Activated T-helper 1 cell treated with anti-CD3 and anti-CD28 coated beads, Interleukin-12 subunit alpha, Interleukin-12 subunit beta, Interleukin-2, Interleukin-4 antibody, amounts not matched to agents 30 ng/mL and 10 ng/mL and 1 ng/mL, durations not matched to agents 14 hours and 24 hours and 36 hours (primary cell): Measurements from ENCODE around the gene GPAM. TPM values are rescaled to one million over a fixed set of nuclear protein-coding genes. Genes with fewer than 3 reads are reported as not detected.

Experiments used
- DNase-seq: peaks from one replicate; pipeline ENCODE4 v3.0.0; 2021; ENCODE audit warnings: low spot score
- H3K27ac Mint-ChIP-seq: one replicate; pipeline ENCODE4 v1.8.0; 2021; ENCODE audit warnings: mild to moderate bottlenecking, mixed read lengths
- H3K27me3 Mint-ChIP-seq: one replicate; pipeline ENCODE4 v1.8.0; 2022; ENCODE audit warnings: mild to moderate bottlenecking, moderate library complexity, mixed read lengths; ENCODE audit not compliant: insufficient read depth
- H3K36me3 Mint-ChIP-seq: one replicate; pipeline ENCODE4 v1.8.0; 2021; ENCODE audit warnings: low read depth, mixed read lengths
- H3K4me1 Mint-ChIP-seq: one replicate; pipeline ENCODE4 v1.8.0; 2021; ENCODE audit warnings: low read depth, mixed read lengths
- H3K4me3 Mint-ChIP-seq: one replicate; pipeline ENCODE4 v1.8.0; 2021; ENCODE audit warnings: mild to moderate bottlenecking, moderate library complexity, mixed read lengths
- H3K9me3 Mint-ChIP-seq: one replicate; pipeline ENCODE4 v1.8.0; 2021; ENCODE audit warnings: mixed read lengths
- intact Hi-C: fragments of 100-400 bp; cut with micrococcal nuclease; formaldehyde crosslinking; loops from one replicate; pipeline ENCODE4 v1.15.1; 2024
- total RNA-seq: library from RNA; stranded (reverse); gene quantifications from 2 replicates; pipeline ENCODE4 v1.2.3, GENCODE V29; 2022

Gene GPAM
- total RNA-seq, 1 donor from 2014 or later, result 10.5 TPM

- intact Hi-C loops, result no loop called here
- H3K4me1 Mint-ChIP-seq, result no peaks in the 10 kb centered on the region
- H3K9me3 Mint-ChIP-seq, result no peaks in the 10 kb centered on the region
- H3K27me3 Mint-ChIP-seq, result no peaks in the 10 kb centered on the region
- DNase-seq, result no peak
- H3K36me3 Mint-ChIP-seq, result peaks cover 37% of the 10 kb centered on the region
- H3K27ac Mint-ChIP-seq, result no peak overlapping the region
- no peak overlapping the region for H3K4me3 Mint-ChIP-seq
Measured at GRCh38 chr10:112159469-112159868, 24.1 kb downstream of the GPAM start.

- no peak overlapping the region for H3K27ac Mint-ChIP-seq
- H3K4me1 Mint-ChIP-seq, result no peaks in the 10 kb centered on the region
- H3K36me3 Mint-ChIP-seq, result peaks cover 19% of the 10 kb centered on the region
- intact Hi-C loops, result no loop called here
- no peaks in the 10 kb centered on the region for H3K9me3 Mint-ChIP-seq
- no peaks in the 10 kb centered on the region for H3K27me3 Mint-ChIP-seq
- H3K4me3 Mint-ChIP-seq, result no peak overlapping the region
- no peak for DNase-seq
Measured at GRCh38 chr10:112151524-112152039, 32.0 kb downstream of the GPAM start.

- intact Hi-C loops, result loop anchor here (10.0 kb wide), 1 partner anchor 1534 kb away; no protein-coding TSS in a partner anchor
- Mint-ChIP-seq H3K27ac (no peak overlapping the region), H3K9me3 (no peaks in the 10 kb centered on the region), H3K4me3 (no peak overlapping the region), H3K36me3 (peaks cover 7% of the 10 kb centered on the region), H3K4me1 (no peaks in the 10 kb centered on the region), H3K27me3 (no peaks in the 10 kb centered on the region)
- no peak for DNase-seq
Measured at GRCh38 chr10:112148331-112148730, 35.2 kb downstream of the GPAM start.

GRCh38 chr10:112146799-112147198 lies 36.8 kb downstream of the GPAM start:
- Mint-ChIP-seq H3K9me3 (no peaks in the 10 kb centered on the region), H3K27me3 (no peaks in the 10 kb centered on the region), H3K36me3 (peaks cover 1% of the 10 kb centered on the region), H3K27ac (no peak overlapping the region), H3K4me1 (no peaks in the 10 kb centered on the region), H3K4me3 (no peak overlapping the region)
- DNase-seq, result no peak
- intact Hi-C loops, result loop anchor here (10.0 kb wide), 1 partner anchor 1532 kb away; no protein-coding TSS in a partner anchor

- Mint-ChIP-seq H3K36me3 (peaks cover 1% of the 10 kb centered on the region), H3K9me3 (no peaks in the 10 kb centered on the region), H3K27ac (no peak overlapping the region), H3K4me3 (no peak overlapping the region), H3K27me3 (no peaks in the 10 kb centered on the region), H3K4me1 (no peaks in the 10 kb centered on the region)
- DNase-seq, result no peak
- intact Hi-C loops, result loop anchor here (10.0 kb wide), 1 partner anchor 1530 kb away; no protein-coding TSS in a partner anchor
Measured at GRCh38 chr10:112145263-112145662, 38.3 kb downstream of the GPAM start.

- H3K4me1 Mint-ChIP-seq, result no peaks in the 10 kb centered on the region
- H3K27me3 Mint-ChIP-seq, result peaks cover 1% of the 10 kb centered on the region
- intact Hi-C loops, result loop anchor here (10.0 kb wide), 1 partner anchor 1529 kb away; no protein-coding TSS in a partner anchor
- DNase-seq, result no peak
- H3K36me3 Mint-ChIP-seq, result no peaks in the 10 kb centered on the region
- H3K4me3 Mint-ChIP-seq, result no peak overlapping the region
- no peak overlapping the region for H3K27ac Mint-ChIP-seq
- H3K9me3 Mint-ChIP-seq, result no peaks in the 10 kb centered on the region
Measured at GRCh38 chr10:112143420-112143819, 40.1 kb downstream of the GPAM start.

- H3K9me3 Mint-ChIP-seq, result no peaks in the 10 kb centered on the region
- no peak for DNase-seq
- intact Hi-C loops, result loop anchor here (10.0 kb wide), 1 partner anchor 1526 kb away; no protein-coding TSS in a partner anchor
- H3K4me1 Mint-ChIP-seq, result no peaks in the 10 kb centered on the region
- peaks cover 6% of the 10 kb centered on the region for H3K27me3 Mint-ChIP-seq
- H3K36me3 Mint-ChIP-seq, result no peaks in the 10 kb centered on the region
- H3K27ac Mint-ChIP-seq, result no peak overlapping the region
- no peak overlapping the region for H3K4me3 Mint-ChIP-seq
Measured at GRCh38 chr10:112141292-112141691, 42.3 kb downstream of the GPAM start.

- peak; percentile 55 for DNase-seq
- no peaks in the 10 kb centered on the region for H3K36me3 Mint-ChIP-seq
- intact Hi-C loops, result loop anchor here (1.0 to 10.0 kb wide), 4 partner anchors 43 to 1526 kb away; partner anchors contain the start of gene GPAM
- H3K4me1 Mint-ChIP-seq, result no peaks in the 10 kb centered on the region
- H3K9me3 Mint-ChIP-seq, result no peaks in the 10 kb centered on the region
- H3K27me3 Mint-ChIP-seq, result peaks cover 7% of the 10 kb centered on the region
- no peak overlapping the region for H3K4me3 Mint-ChIP-seq
- H3K27ac Mint-ChIP-seq, result no peak overlapping the region
Measured at GRCh38 chr10:112140110-112140970, 43.2 kb downstream of the GPAM start.

GRCh38 chr10:112139176-112139575 lies 44.4 kb downstream of the GPAM start:
- no peak overlapping the region for H3K27ac Mint-ChIP-seq
- H3K36me3 Mint-ChIP-seq, result no peaks in the 10 kb centered on the region
- intact Hi-C loops, result loop anchor here (5.0 kb wide), 1 partner anchor 382 kb away; no protein-coding TSS in a partner anchor
- H3K4me3 Mint-ChIP-seq, result no peak overlapping the region
- H3K27me3 Mint-ChIP-seq, result peaks cover 8% of the 10 kb centered on the region
- no peak for DNase-seq
- no peaks in the 10 kb centered on the region for H3K9me3 Mint-ChIP-seq
- no peaks in the 10 kb centered on the region for H3K4me1 Mint-ChIP-seq

- Mint-ChIP-seq H3K4me1 (no peaks in the 10 kb centered on the region), H3K4me3 (no peak overlapping the region), H3K27ac (no peak overlapping the region), H3K36me3 (no peaks in the 10 kb centered on the region), H3K27me3 (peaks cover 11% of the 10 kb centered on the region), H3K9me3 (no peaks in the 10 kb centered on the region)
- DNase-seq, result peak; percentile 41
- intact Hi-C loops, result loop anchor here (2.0 to 5.0 kb wide), 3 partner anchors 177 to 380 kb away; no protein-coding TSS in a partner anchor
Measured at GRCh38 chr10:112137154-112137987, 46.2 kb downstream of the GPAM start.

- H3K27me3 Mint-ChIP-seq, result peaks cover 11% of the 10 kb centered on the region
- H3K9me3 Mint-ChIP-seq, result no peaks in the 10 kb centered on the region
- no peak for DNase-seq
- H3K4me1 Mint-ChIP-seq, result no peaks in the 10 kb centered on the region
- no peaks in the 10 kb centered on the region for H3K36me3 Mint-ChIP-seq
- H3K4me3 Mint-ChIP-seq, result no peak overlapping the region
- H3K27ac Mint-ChIP-seq, result no peak overlapping the region
- intact Hi-C loops, result loop anchor here (2.0 to 5.0 kb wide), 3 partner anchors 178 to 379 kb away; no protein-coding TSS in a partner anchor
Measured at GRCh38 chr10:112136486-112137153, 46.9 kb downstream of the GPAM start.

GRCh38 chr10:112135604-112136003 lies 48.0 kb downstream of the GPAM start:
- Mint-ChIP-seq H3K4me3 (no peak overlapping the region), H3K27me3 (peaks cover 11% of the 10 kb centered on the region), H3K4me1 (no peaks in the 10 kb centered on the region), H3K36me3 (no peaks in the 10 kb centered on the region), H3K27ac (no peak overlapping the region), H3K9me3 (no peaks in the 10 kb centered on the region)
- no peak for DNase-seq
- intact Hi-C loops, result loop anchor here (2.0 to 5.0 kb wide), 3 partner anchors 179 to 378 kb away; no protein-coding TSS in a partner anchor
